HepG2 (cell line): Measurements from ENCODE around the gene LYST. TPM values are rescaled to one million over a fixed set of nuclear protein-coding genes. Genes with fewer than 3 reads are reported as not detected.

ENCODE experiments used
- ATAC-seq: fragments of 200-7000 bp; cut with Tn5 transposase; 3 replicates; pipeline ENCODE4 v1.9.1; 2020; ENCODE audit warnings: mild to moderate bottlenecking, moderate library complexity
- BruUV-seq: library from RNA; stranded (reverse); fragments of 400-500 nt; replicated peaks from 2 replicates; lab custom pipeline; 2021; lab: Mats Ljungman, UMichigan
- CTCF ChIA-PET: fragments of 300-600 bp; formaldehyde crosslinking; extraction: SDS; loops from one replicate; lab custom pipeline; 2021; ENCODE audit warnings: low total read pairs, inconsistent platforms, low intra/inter-chr PET ratio; lab: Yijun Ruan, JAX
- POLR2A ChIA-PET: fragments of 350-600 bp; sonication (Branson Sonifier 250); formaldehyde crosslinking; loops from one replicate; lab custom pipeline; 2020; ENCODE audit warnings: antibody characterized with exemption, inconsistent platforms; lab: Yijun Ruan, JAX
- DNase-seq: peaks from one replicate; pipeline ENCODE4 v3.0.0-alpha.2; 2015; ENCODE audit warnings: low spot score
- FAIRE-seq: peaks from 3 replicates; lab custom pipeline; 2011; peaks lifted over from hg19 to GRCh38; lab: Jason Lieb, UNC
- H2AFZ ChIP-seq: one replicate; pipeline ENCODE4 v1.6.1; 2011; ENCODE audit warnings: low read length, inconsistent platforms
- H3K27ac ChIP-seq: fragments of 300-600 bp; 3 replicates; pipeline ENCODE4 v1.8.0; 2011; ENCODE audit warnings: mixed run types, mild to moderate bottlenecking, mixed read lengths, low read length, inconsistent platforms; ENCODE audit not compliant: insufficient read depth; ENCODE audit errors: extremely low read length
- H3K27me3 ChIP-seq, 2 experiments: fragments of 200-600 bp in 1 of 2; 2 replicates in 1 of 2; 3 replicates in 1 of 2; pipeline versions ENCODE4 v1.6.0 to v1.8.0; 2011; ENCODE audit warnings: low read length in 2 of 2, mild to moderate bottlenecking in 2 of 2, moderate library complexity in 2 of 2, inconsistent platforms in 1 of 2; ENCODE audit not compliant: insufficient read depth in 2 of 2, control insufficient read depth in 1 of 2
- H3K36me3 ChIP-seq, 2 experiments: fragments of 200-600 bp in 1 of 2; replicated peaks in 1 of 2; 2 replicates in 1 of 2; 3 replicates in 1 of 2; pipeline versions ENCODE4 v1.5.1 to v1.8.0; 2011; ENCODE audit warnings: low read length in 2 of 2, inconsistent platforms in 1 of 2; ENCODE audit not compliant: insufficient read depth in 2 of 2, control insufficient read depth in 1 of 2
- H3K4me1 ChIP-seq: 2 replicates; pipeline ENCODE4 v1.5.1; 2012; ENCODE audit warnings: low read length, inconsistent platforms; ENCODE audit not compliant: insufficient read depth
- H3K4me2 ChIP-seq: 2 replicates; pipeline ENCODE4 v1.6.0; 2011; ENCODE audit warnings: low read depth, low read length, inconsistent platforms
- H3K4me3 ChIP-seq, 3 experiments: fragments of 200-600 bp in 1 of 3; sonication (generic), shearing (Covaris generic) in 1 of 3; replicated peaks in 1 of 3; 2 replicates each; pipeline ENCODE4 v1.5.1; 2011 to 2016; ENCODE audit warnings: low read length in 3 of 3, inconsistent platforms in 2 of 3, low read depth in 2 of 3, mild to moderate bottlenecking in 2 of 3, control low read depth in 1 of 3, mixed read lengths in 1 of 3; ENCODE audit not compliant: insufficient read depth in 1 of 3
- H3K79me2 ChIP-seq: one replicate; pipeline ENCODE4 v1.6.1; 2011; ENCODE audit warnings: low read length, inconsistent platforms; ENCODE audit not compliant: insufficient read depth
- H3K9ac ChIP-seq: 2 replicates; pipeline ENCODE4 v1.6.0; 2011; ENCODE audit warnings: mild to moderate bottlenecking, low read depth, low read length, inconsistent platforms; ENCODE audit not compliant: insufficient read depth
- H3K9me3 ChIP-seq: 2 replicates; pipeline ENCODE4 v1.5.1; 2012; ENCODE audit warnings: mild to moderate bottlenecking, low read length
- H4K20me1 ChIP-seq: 2 replicates; pipeline ENCODE4 v1.6.0; 2011; ENCODE audit warnings: inconsistent platforms, mild to moderate bottlenecking, low read length, moderate library complexity; ENCODE audit not compliant: insufficient read depth
- ESRRA ChIP-seq: sonication (generic); formaldehyde crosslinking; IDR thresholded peaks from 2 replicates; pipeline ENCODE4 v1.5.1; 2020; ENCODE audit warnings: mild to moderate bottlenecking, low read depth, missing genetic modification reagents
- HBP1 ChIP-seq: IDR thresholded peaks from 2 replicates; pipeline ENCODE4 v1.6.1; 2016; ENCODE audit warnings: low read depth, control low read depth
- MAFF ChIP-seq: IDR thresholded peaks from 2 replicates; pipeline ENCODE4 v1.6.1; 2011; ENCODE audit warnings: low read depth, low read length, improper control_type of control experiment
- MAFK ChIP-seq, 2 experiments: IDR thresholded peaks in 1 of 2; conservative IDR thresholded peaks in 1 of 2; 2 replicates each; pipeline ENCODE4 v1.6.1; 2011; ENCODE audit warnings: improper control_type of control experiment in 2 of 2, low read length in 2 of 2
- MEF2D ChIP-seq: sonication (generic); formaldehyde crosslinking; IDR thresholded peaks from 2 replicates; pipeline ENCODE4 v1.5.1; 2020; ENCODE audit warnings: mild to moderate bottlenecking, missing genetic modification reagents
- NFIC ChIP-seq: IDR thresholded peaks from 2 replicates; pipeline ENCODE4 v1.6.1; 2012; ENCODE audit warnings: mild to moderate bottlenecking, low read length, inconsistent platforms
- NR1H2 ChIP-seq: sonication (generic); formaldehyde crosslinking; IDR thresholded peaks from 2 replicates; pipeline ENCODE4 v1.8.1; 2022; ENCODE audit warnings: low read depth, missing genetic modification reagents, borderline replicate concordance
- PHB2 ChIP-seq: fragments of 450-650 bp; IDR thresholded peaks from 2 replicates; pipeline ENCODE4 v1.6.1; 2018; ENCODE audit not compliant: partially characterized antibody
- SAFB2 ChIP-seq: sonication (generic); formaldehyde crosslinking; IDR thresholded peaks from 2 replicates; pipeline ENCODE4 v1.5.1; 2020; ENCODE audit warnings: missing genetic modification reagents, low read depth, mild to moderate bottlenecking, borderline replicate concordance
- TGIF2 ChIP-seq: IDR thresholded peaks from 2 replicates; pipeline ENCODE4 v1.6.1; 2016; ENCODE audit warnings: control low read depth, missing compliant biosample characterization
- WIZ ChIP-seq: sonication (generic); formaldehyde crosslinking; IDR thresholded peaks from 2 replicates; pipeline ENCODE4 v1.5.1; 2020; ENCODE audit warnings: mild to moderate bottlenecking, missing genetic modification reagents
- ZMYM2 ChIP-seq: sonication (generic); formaldehyde crosslinking; IDR thresholded peaks from 2 replicates; pipeline ENCODE4 v1.8.0; 2022; ENCODE audit warnings: mild to moderate bottlenecking, missing genetic modification reagents
- ZNF207 ChIP-seq: fragments of 450-650 bp; IDR thresholded peaks from 2 replicates; pipeline ENCODE4 v1.6.1; 2016; ENCODE audit warnings: antibody characterized with exemption, borderline replicate concordance
- ZNF772 ChIP-seq: sonication (generic); formaldehyde crosslinking; IDR thresholded peaks from 2 replicates; pipeline ENCODE4 v1.5.0; 2020; ENCODE audit warnings: mild to moderate bottlenecking, missing genetic modification reagents
- WGBS: methylation state at CpG from one replicate; pipeline ENCODE4 v1.1.6; 2017; ENCODE audit warnings: low lambda C conversion rate; 5-methylcytosine and 5-hydroxymethylcytosine counted together
- in situ Hi-C: cut with HindIII; loops from 2 replicates; pipeline ENCODE4 v1.10.0; 2017; ENCODE audit warnings: low pct_unique_long_range_greater_than_20kb; ENCODE audit not compliant: extremely low pct_ligation_motif_present
- intact Hi-C: fragments of 100-400 bp; cut with micrococcal nuclease; formaldehyde crosslinking; loops from one replicate; pipeline ENCODE4 v1.10.0; 2022; ENCODE audit not compliant: unreplicated experiment
- polyA plus RNA-seq, 8 experiments: library from polyadenylated mRNA; depleted of rRNA in 3 of 8; stranded (reverse) in 7 of 8; unstranded in 1 of 8; fragments of >200 nt; fragmentation: Illumina TruSeq in 4 of 8; extraction: Trizol in 4 of 8; gene quantifications; 2 replicates each; pipeline versions ENCODE4 v1.2.1 to v1.2.3, GENCODE V29; 2011 to 2016; ENCODE audit warnings: low read depth in 4 of 8, missing spikeins in 1 of 8, mixed read lengths in 1 of 8; ENCODE audit not compliant: insufficient read depth in 1 of 8
- total RNA-seq, 5 experiments: library from RNA; depleted of rRNA; stranded (reverse); fragments of >200 nt; fragmentation: Illumina TruSeq; extraction: Trizol; gene quantifications; 2 replicates each; pipeline ENCODE4 v1.2.3, GENCODE V29; 2016; ENCODE audit warnings: low read depth in 1 of 5

The LYST gene
- total and polyA plus RNA-seq, 2 of the 13 experiments (the other 11 are each of a cell fraction or from before 2014, with no cell fraction given) = 0.91 to 2.5 TPM

GRCh38 chr1:235875036-235875597, 8.4 kb upstream of the LYST start:
- 31% methylated on average over 4 of the region's 4 CpGs for WGBS
- 0 out of 2 replicates have a peak, but pooled peaks cover 8% of the 10 kb centered on the region for H3K4me1 ChIP-seq
- no TSS peak for BruUV-seq
- H3K27ac ChIP-seq = no peak overlapping the region
- no peak overlapping the region for H2AFZ ChIP-seq
- ATAC-seq (no peak), DNase-seq (no peak), FAIRE-seq (no peak)
- H3K9me3 ChIP-seq = no peaks in the 10 kb centered on the region
- in situ Hi-C loops = no loop called here
- no peaks in the 10 kb centered on the region for H3K79me2 ChIP-seq
- no peaks in the 10 kb centered on the region for H3K36me3 ChIP-seq
- H3K9ac ChIP-seq = no peak overlapping the region
- intact Hi-C loops = no loop called here
- no peak overlapping the region for H3K4me3 ChIP-seq
- CTCF ChIA-PET = no interaction called here
- no peaks in the 10 kb centered on the region for H4K20me1 ChIP-seq
- H3K27me3 ChIP-seq = no peaks in the 10 kb centered on the region
- H3K4me2 ChIP-seq = no peak overlapping the region
- TF ChIP-seq MAFF (0 out of 2 replicates have a peak, but pooled peaks have one; percentile 34), MAFK (conservative IDR thresholded peaks at IDR 0.05 in 1 of 2, IDR thresholded peaks at IDR 0.05 in 1 of 2; ENCODE audit: low read length in 2 of 2) (peak; percentile 48 to 66; a peak in 3 of 4 replicates), TGIF2 (CRISPR knock-in tag) (no peak)
- POLR2A ChIA-PET = no interaction called here

GRCh38 chr1:235874261-235874660, 7.6 kb upstream of the LYST start:
- no peak for FAIRE-seq
- no peak for ATAC-seq
- H3K4me2 ChIP-seq = no peak overlapping the region
- BruUV-seq = no TSS peak
- H3K4me1 ChIP-seq = 0 out of 2 replicates have a peak, but pooled peaks cover 8% of the 10 kb centered on the region
- H3K27ac ChIP-seq = no peak overlapping the region
- ChIA-PET CTCF (no interaction called here), POLR2A (no interaction called here)
- H3K79me2 ChIP-seq = no peaks in the 10 kb centered on the region
- no peaks in the 10 kb centered on the region for H3K27me3 ChIP-seq
- H3K9ac ChIP-seq = no peak overlapping the region
- DNase-seq = no peak
- no peak overlapping the region for H2AFZ ChIP-seq
- H3K9me3 ChIP-seq = no peaks in the 10 kb centered on the region
- H3K4me3 ChIP-seq = no peak overlapping the region
- intact Hi-C loops (no loop called here), in situ Hi-C loops (no loop called here)
- no peaks in the 10 kb centered on the region for H4K20me1 ChIP-seq
- WGBS = 30% methylated on average over 4 of the region's 4 CpGs
- no peaks in the 10 kb centered on the region for H3K36me3 ChIP-seq
- TF ChIP-seq ESRRA (CRISPR knock-in tag) (no peak), MEF2D (no peak), WIZ (no peak), NR1H2 (CRISPR knock-in tag) (no peak), PHB2 (no peak), ZNF207 (no peak), HBP1 (CRISPR knock-in tag) (no peak), ZNF772 (no peak), ZMYM2 (CRISPR knock-in tag) (no peak), NFIC (no peak), SAFB2 (CRISPR knock-in tag) (no peak)
